NCI-H1048 (cell line): ENCODE data around the gene HOXA13.

Experiments
- DNase-seq: peaks from one replicate; lab custom pipeline; 2025; lab: John Stamatoyannopoulos, UW

The HOXA13 gene

DNA sequence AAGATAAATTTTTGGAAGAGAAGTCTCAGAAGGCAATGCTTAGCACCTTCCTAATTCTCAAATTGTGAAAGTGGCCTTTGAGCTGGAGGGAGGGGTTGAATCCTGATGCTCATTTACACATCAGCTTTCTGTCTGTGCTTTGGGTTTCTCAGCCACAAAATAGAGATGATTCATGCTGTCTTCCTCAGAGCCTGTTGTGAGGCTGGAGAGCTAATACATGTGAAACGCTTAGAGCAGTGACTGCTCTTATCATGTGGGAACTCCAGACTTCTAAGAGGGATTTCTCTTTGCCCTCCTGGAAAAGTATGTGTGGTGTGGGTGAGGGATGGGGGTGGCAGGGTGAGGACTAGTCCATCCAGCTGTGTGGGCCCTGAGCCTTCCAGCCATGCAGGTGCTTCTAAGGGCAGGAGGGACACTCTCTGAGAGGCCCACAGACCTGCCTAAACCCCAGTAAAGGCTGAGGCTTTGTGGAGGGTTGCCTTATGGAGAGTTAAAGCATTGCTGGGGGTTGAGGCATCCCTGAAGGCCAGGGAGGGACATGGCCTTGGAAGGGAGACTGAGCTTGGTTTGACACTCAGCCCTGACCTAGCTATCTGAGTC lies 37.9 kb upstream of the HOXA13 start:
- no peak for DNase-seq

DNA sequence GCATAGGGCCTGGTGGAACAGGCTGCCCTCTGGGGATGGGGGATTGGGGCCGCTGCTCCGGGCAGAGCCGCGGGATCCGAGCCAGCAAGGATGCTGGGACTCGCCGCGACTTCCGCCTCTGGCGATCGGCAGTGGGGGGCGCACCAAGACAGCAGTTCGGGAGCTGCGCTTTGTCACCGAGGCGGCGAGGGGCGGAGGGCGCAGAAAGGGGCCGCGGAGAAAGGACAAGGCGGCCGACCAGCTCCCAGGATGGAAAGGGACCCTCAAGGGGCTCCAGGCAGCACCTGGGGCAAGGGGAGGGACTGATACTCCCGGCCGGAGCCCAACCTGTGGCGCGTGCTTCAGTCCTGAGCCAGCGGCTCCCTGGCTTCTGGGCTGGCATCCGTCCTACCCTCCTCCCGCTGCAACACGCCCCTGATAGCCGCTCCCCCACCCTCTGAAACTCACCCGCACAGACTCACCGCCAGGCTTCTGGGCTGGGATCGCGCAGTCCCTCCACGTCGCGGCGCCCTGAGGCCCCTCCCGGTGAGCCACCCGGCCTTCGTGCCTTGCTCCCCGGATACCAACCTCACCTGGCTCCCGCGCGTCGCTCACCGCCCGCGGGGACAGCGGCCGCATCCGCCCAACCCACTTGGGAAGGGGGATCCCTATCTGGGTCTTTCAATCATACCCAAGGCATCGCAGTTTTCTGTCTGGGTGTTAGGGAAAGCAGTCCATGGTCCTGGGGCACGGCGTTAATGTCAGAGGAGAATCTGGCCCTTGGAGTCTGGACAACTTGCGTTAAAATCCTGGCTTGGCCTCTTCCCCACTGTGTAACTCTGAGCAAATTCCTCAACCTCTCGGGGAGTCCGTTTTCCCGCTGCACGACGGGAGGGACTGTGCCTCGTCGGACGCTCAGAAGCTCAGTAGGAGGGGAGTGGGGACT lies 35.8 kb upstream of the HOXA13 start:
- DNase-seq: no peak

DNA sequence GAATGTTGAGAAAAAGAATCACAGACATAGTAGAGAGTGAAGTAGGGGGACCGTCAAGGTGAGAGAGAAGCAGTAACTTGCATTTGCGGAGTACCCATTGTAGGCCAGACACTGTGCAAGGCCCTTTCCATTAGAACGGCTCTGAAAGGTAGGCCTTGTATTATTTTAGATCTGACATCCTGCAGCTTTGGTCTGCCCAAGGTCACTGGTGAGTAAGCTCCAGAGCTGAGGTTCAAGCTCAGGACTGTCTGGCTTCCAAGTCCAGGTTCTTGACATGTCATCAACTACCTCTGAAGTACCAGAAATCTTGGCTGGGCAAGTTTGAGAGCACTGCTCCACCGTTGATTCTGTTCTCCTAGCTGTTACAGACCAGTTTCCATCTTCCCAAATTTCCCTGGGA lies 29.6 kb upstream of the HOXA13 start:
- no peak for DNase-seq

DNA sequence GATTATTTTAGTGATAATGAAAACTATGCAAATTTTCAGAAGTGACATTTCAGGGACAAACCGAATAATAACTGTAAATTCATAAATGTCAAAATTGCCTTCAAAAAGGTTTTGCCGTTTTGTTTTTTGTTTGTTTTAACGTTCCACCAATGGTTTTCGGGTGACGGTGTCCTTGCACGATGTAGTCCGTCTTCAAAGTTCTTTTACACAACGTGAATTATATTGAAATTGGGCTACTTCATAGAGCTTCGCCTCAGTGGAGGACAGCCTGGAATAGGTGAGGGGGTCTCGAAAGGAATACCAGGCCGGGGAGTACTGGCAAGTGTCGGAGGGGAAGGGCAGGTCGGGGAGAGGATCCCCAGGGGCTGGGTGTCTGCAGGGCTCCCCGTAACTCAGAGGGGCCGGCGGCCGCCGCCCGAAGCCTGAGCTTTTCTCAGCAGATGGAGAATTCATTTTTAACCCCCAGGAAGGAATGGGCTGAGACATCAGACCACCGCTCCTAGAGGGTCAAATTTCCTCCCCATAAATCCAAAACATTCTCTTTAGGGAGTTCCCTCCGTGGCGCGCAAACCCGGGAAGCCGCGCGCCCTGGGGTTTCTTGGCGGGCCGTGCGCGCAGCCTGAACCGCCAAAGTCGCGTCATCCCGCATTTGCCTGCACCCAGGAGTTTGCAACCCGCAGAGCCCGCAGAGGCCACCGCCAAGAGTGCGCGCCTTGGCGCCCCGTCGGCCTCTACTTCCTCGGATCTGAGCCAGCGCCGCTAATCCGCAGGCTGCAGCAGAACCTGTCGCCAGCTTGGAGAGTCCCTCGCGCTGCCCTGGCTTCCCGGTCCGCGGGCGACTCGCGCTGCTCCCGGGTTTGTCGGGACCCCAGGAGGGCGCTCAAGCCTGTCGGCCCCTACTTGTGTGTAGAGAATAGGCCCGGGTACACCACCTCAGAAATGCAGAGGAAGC lies 25.4 kb upstream of the HOXA13 start:
- no peak for DNase-seq

DNA sequence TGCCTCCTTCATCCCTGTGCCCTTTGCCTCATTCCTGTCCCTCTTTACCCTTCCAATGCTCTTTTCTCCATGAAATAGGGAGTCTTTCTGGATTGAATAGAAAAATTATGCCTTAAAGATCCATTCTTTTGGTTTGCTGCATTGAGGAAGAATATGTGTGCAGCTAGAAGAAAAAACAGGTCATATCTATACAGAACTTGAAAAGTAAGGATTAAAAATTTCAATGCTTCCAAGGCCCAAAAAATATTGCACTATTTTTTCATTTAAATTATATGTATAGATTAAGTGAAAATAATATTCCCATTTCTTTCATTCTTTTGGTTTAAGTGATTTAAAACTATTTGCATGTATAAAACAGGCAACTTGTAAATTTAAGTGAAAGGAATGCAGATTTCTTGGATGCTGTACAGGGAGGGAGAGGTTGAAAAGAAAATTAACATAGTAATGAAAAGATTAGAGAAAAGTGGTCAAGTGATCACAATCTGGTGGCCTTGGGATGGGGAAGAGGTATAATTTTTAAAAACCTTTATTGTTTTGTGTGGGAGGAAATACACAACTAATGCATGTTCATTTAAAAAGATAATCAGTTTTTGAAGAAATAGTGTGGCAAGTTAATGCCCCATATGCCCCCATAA lies 24.2 kb upstream of the HOXA13 start:
- no peak for DNase-seq

DNA sequence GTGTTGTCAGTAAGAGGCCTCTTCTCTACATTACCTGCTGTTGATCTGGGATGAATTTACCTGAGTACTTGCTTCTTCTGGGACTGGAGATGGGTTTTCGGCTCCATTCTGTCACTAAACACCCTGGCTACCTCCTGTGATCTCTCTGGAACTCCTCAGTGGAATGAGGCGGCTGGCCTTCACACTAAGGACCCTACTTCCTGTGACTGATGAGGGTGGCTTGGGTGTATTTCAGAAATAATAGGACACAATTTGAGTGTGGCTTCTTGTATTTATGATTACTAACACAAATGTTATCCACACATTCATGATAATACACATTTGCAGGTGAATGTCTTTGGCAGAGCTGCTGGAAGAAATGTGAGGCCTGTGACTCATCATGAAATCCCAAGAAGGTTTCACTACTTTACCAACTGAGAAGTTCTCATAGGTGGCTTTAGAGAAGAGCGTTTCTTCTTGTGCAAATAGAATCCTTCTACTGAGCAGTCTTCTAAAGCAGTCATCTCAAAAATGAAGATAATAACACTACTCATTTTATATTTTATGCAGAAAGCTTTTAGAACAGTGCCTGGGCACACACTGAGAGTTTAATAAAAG lies 21.4 kb upstream of the HOXA13 start:
- no peak for DNase-seq

DNA sequence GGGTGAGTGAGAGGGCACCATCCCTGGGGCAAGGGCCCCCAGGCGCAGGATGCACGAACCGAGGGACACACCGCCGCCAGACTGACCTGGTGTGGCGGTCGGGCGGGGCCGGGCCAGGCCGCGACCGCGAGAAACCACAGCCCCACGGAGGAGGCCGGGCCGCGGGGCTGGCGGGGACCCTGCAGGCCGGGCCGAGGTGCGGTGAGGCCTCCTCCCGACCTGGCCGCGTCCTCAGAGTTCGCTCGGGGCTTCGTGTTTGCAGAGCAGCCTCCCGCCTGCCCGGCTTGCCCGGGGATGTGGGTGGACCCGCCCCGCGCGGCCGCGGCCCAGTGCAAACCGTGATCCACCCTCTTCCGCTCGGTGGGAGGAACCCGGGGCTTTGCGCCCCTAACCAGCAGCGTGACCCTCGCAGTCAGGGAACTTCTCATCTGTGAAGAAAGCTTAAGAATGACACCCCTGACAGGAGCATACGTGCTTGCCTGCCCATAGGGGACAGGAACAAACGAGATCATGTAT lies 20.6 kb upstream of the HOXA13 start:
- DNase-seq: no peak

DNA sequence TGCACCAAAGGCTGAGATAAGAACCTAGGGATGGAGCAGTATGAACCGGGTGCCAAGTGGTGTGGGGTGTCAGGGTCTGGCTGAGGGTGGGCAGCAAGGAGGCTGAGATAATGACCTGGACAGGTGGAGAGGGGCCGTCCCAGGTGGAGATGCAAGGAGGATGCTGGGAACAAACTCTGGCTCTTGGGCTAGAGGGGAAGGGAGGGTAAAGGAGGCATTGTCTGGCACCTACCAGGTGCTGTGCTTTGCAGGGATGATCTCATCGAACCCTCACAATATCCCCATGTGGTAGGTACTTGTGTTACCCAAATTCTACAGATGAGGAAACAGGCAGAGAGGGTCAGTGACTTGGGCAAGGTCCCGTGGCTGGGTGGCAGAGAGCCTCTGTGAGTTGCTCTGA lies 19.9 kb upstream of the HOXA13 start:
- DNase-seq: no peak

DNA sequence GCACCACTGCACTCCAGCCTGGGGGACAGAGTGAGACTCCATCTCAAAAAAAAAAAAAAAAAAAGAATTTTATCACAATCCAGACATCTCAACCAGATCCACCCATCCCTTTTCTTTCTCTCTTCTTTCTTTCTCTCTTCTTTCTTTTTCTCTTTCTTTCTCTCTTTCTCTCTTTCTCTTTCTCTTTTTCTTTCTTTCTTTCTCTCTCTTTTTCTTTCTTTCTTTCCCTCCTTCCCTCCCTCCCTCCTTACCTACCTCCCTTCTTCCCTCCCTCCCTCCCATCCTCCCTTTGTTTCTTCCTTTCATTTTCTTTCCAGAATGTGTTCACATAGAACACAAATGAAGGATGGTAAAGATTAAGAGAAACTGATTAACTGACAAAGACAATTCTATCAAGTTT lies 18.1 kb upstream of the HOXA13 start:
- no peak for DNase-seq

DNA sequence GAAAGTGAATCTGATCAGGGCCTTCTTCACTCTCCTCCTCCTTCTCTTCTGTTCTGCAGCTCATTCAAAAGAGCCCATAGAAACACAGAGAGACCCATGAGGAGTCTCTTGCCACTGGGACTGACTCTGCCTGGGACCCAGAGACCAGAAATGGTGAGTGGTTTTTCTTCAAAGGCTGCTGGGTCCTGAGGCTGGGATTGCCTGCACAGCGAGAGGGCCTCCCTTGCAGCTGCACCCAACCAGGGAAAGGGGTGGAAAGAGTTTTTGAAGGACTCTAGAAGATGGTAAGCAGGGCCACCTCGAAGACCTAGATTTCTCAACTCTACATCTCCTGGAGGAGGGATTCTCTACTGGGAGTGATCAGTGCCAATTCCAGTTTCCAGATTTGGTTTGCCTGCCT lies 15.5 kb upstream of the HOXA13 start:
- no peak for DNase-seq

DNA sequence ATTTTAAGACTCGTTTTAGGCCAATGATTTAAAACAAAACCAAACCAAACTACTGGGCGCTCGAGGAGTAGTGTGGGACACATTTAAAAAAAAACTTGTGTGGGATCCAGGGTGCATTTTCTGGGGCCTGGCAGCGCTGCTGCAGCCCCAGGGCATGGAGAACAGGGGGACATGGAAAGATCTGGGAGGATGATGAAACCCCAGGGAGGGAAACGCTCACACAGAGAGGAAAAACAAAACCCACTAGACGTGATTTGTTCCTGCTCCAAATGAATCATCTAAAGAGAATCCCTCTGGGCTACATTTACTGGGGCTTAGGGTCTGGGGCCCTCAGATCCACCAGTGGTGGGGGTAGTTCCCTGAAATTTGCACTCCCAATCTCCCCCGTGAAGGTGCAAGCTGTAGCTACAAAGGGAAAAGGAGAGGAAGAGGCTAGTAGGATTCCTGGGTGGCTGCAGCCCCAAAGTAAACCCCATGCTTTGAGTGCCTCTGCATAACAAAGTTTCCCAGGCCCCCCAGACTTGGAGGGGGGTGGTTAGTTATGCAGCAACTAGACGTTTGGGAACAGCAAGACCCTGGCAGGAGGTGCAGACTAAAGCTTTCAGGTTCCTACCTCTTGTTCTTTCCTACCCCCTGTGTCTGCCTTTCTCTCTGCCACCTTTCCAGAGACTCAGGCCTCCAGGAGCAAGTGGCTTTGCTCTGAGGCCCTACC lies 14.5 kb upstream of the HOXA13 start:
- no peak for DNase-seq

DNA sequence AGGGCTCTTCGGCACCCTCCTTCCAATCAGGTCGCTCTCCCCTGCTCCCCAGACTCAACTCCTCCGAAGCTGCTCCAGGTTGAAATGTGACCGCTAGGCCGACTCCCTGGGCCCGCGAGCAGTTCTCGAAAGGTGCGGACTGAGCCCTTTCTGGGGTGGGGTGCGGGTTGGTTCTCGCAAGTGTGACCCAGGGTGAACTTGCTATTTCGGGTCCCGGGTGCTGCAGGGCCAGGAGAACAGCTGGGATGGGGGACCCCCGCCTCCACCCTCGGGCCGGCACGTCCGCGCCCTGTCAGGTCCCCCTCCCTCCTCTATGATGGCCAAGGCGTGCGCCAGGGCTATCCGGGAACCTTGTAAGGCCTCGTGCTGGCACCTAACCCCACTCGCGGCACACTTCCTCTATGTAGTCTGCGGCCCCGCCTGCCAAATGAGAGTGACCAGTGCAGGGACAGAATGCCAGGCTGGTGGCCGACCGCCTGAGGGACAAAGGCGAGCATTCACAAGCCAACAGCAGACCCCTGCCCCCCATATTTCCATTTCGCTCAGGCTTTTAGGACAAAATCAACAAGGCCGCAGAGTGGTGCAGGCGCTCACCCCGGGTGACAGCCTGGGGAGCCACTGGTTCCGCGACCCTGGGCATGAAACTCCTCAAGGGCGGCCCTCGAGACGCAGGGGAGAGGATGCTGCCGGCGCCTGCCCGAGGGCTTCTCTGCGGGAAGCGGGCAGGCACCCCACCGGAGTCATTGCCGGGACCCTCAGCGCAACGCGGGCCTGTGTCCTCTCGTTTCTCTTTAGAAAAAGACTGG lies 13.7 kb upstream of the HOXA13 start:
- no peak for DNase-seq

DNA sequence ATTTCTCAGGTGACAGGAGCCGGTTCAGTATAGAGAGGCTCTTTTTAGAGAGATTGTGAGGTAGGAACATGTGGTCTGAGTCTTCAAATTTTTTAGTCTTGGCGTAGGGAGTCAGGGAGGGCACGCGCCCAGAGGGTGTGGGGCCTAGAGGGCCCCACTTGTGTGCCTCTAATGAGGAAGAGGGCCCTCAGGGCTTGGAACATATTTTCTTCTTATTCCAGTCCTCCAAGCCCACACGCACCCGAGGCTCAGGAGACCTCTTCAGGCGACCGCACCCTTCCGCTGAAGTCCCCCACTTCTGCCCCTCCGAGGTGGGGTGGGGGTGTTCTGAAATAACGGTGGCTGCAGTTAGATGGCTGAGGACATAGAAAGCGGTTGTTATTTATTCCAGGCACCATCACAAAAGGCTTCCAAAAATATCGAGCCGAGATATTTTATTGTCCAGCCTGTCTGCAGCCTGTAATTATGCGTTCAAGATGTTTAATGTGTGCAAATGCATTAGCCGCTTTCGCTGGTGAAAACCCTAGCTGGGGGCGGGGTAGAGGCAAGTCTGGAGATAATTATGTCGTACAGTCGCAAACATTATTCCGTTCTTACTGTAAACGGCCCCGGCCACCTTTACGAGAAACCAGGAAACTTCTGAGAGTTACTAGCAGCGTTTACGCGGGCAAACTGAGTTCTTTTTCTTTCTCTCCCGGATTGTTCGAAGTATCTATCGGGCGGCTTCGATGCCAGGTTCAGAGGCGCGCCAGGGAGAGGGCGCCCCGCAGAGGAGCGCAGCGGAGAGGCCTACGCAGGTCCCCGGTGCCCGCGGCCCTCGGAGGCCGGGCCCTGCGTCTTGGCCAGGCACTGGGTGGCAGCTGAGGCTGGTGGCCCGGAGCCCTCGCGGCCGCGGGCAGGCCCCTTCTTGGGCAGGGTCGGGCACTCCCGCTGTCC lies 12.9 kb upstream of the HOXA13 start:
- no peak for DNase-seq

DNA sequence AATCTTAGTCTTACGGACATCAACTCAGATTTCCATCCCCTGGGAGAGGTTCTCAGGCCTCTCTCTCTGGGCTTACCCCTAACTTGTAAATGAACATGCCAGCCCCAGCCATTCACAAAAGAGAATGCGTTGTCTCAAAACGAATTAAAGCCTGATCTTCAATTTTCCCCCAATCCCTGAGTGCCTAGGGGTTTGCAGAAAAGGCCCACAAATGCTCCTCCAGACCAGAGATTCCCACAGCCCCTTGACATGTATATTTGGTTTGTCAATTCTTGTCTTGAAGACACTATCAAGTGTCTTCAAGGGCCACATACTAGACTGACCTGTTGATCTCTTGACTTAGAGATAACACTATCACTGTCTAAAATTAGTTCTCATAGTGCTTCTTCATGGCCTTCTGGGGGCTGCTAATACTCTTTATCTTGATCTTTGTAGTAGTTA lies 11.9 kb upstream of the HOXA13 start:
- no peak for DNase-seq

DNA sequence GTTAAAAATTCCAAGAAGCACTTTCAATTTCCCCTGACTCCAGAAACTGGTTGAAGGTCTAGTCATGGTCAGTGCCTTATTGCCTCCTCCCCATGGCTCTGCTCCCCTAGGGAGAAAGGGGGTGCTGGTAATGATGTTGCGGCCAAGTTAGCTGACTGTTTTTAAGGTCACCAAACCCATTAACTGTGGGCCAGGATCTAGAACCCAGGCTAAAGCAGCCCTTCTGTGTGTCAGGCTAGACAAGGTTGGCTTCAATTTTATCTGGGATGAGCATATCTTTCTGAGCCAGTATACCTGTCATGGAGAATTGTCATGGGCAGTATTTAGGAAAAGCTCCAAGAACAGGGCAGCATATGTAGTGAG lies 11.2 kb upstream of the HOXA13 start:
- DNase-seq: no peak

DNA sequence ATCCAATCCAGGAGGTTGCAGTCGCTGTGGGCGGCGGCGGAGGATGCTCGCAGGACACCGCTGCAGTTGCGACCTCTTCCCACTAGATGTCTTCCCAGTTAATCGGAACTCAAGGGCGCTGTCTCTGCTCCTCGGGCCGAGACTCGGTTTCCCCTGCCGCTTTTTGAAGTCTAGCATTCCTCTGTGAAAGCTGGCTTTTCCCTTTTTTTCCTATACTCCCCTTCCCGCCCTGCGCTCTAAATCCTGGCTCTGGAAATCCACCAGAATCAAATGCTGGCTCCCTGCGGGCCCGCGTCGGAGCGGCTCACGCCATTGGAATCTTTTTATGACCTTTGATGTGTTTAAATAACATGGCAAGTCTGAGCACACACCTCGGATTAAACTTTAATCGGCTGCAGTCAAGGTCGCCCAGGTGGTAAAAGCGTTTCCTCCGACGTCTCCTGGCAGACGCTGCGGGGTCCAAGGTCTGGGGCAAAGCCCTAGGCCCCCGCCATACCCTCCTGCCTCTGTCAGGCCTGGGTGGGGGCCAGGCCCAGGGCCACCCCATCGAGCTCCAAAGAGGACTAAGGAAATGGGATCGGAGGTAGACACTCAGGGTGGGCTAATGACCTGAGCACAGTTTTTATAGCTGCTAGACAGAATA lies 10.7 kb upstream of the HOXA13 start:
- no peak for DNase-seq

DNA sequence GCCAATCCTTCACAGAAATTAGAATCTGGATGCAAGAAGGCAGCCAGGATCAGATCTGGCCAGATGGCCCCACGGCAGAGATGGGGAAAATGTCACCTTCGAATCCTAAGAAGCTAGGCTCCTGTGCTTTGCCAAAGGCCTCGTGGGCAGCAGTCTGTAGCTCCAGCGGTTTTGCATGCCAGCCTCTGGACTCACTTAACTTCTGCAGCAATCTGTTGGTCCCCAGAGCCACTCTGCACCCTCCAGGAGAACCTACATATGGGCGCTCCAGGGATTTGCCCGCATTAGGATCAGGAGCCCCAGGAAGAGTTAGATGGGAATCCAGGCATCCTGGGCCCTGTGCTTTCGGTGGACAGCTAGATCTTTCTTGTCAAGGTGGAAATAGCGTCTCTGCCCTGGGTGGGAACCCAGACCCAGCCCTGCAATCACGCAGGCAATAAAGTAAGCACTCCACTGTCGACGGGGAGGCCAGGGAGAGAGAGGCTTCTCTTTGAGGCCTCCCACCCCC lies 10.1 kb upstream of the HOXA13 start:
- DNase-seq: no peak

DNA sequence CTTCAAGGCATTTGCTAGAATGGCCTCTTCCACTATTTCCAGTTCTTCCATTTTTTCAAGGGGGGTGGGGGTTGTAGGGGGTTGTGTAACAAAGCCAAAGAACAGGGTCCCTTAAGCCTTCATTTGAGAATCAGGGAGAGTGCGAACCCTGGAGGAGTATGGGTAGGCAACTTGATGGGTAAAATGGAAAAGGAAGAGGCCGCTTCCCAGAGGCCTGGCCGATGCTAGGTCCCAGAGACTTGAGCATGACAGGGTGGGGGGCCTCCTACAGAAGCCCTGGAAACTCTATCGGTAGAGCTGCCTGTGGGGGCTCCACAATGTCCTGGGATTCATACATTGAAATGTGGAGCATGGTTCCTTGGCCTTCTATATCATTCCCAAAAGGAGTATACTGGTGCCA lies 9.1 kb upstream of the HOXA13 start:
- DNase-seq: no peak
